ENCODE data around the gene SIRPB2.
A peak's percentile ranks its signal among the peaks of the same experiment; 100 is the strongest.

Gene SIRPB2

DNA sequence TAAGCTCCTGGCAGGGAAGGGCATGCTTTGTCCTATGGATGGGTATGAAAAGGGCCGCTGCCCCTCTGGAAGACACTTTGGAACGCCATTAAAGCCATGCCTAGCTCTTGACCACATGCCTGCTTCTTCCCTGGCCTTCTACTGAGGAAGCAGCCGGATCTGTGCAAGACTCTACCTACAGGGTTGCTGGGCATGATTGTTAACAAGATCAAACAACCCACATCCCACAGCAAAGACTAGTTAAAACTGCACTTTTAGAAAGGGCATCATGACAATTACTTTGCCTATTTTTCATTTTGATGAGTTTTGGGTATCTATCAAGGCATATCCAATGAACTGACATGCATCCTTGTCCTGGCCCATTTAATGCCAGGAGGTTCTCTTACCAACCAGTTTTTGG lies 50.1 kb downstream of the SIRPB2 start:
- no peak for TF ChIP-seq ELF4 (IDR thresholded peaks at IDR 0.05)
- TF ChIP-seq CTBP1 (IDR thresholded peaks at IDR 0.05; ENCODE audit: borderline replicate concordance) = no peak
- no peak for TF ChIP-seq FOXK2 (IDR thresholded peaks at IDR 0.05)
- TF ChIP-seq FOXA1 (IDR thresholded peaks at IDR 0.05) = no peak
- no peak for TF ChIP-seq ZNF384 (IDR thresholded peaks at IDR 0.05)
- TF ChIP-seq NFRKB (IDR thresholded peaks at IDR 0.05) = no peak
- TF ChIP-seq HDGF (IDR thresholded peaks at IDR 0.05; ENCODE audit: borderline replicate concordance) = no peak
- no peak for TF ChIP-seq SP1 (IDR thresholded peaks at IDR 0.05)
- TF ChIP-seq SUZ12 (IDR thresholded peaks at IDR 0.05) = no peak
- TF ChIP-seq BHLHE40 (IDR thresholded peaks at IDR 0.05; ENCODE audit: borderline replicate concordance) = no peak
- TF ChIP-seq LEF1 (IDR thresholded peaks at IDR 0.05; ENCODE audit: borderline replicate concordance) = no peak
- TF ChIP-seq L3MBTL2 (conservative IDR thresholded peaks at IDR 0.05) = no peak
- no peak for TF ChIP-seq FOXM1 (IDR thresholded peaks at IDR 0.05; ENCODE audit: borderline replicate concordance)
- TF ChIP-seq ARNT (IDR thresholded peaks at IDR 0.05) = no peak
- no peak for TF ChIP-seq TARDBP (IDR thresholded peaks at IDR 0.05)
- TF ChIP-seq, protein P1, sequence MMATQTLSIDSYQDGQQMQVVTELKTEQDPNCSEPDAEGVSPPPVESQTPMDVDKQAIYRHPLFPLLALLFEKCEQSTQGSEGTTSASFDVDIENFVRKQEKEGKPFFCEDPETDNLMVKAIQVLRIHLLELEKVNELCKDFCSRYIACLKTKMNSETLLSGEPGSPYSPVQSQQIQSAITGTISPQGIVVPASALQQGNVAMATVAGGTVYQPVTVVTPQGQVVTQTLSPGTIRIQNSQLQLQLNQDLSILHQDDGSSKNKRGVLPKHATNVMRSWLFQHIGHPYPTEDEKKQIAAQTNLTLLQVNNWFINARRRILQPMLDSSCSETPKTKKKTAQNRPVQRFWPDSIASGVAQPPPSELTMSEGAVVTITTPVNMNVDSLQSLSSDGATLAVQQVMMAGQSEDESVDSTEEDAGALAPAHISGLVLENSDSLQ (IDR thresholded peaks at IDR 0.05) = no peak
- DNase-seq (ENCODE audit: extremely low spot score) = no peak
- CTCF ChIA-PET = no interaction called here
- POLR2A ChIA-PET = no interaction called here

DNA sequence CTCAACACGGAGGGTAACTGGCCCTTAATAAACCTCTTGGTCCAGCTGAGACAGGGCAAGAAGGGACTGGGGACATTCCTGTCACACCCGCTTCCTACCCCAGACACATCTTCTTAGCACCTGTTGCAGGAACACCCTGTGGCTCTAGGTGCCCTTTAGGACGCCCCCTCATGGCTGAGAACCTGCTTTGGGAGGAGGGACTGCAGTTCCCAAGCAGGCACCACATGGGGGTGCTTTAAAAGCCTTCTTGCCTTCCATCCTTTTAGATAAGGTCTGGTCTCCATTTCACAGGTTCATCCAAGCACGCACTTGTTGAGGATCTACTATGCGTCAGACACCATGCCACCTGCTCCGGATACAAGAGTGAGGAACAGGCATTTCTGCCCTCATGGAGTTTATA lies 51.2 kb downstream of the SIRPB2 start:
- ChIA-PET POLR2A (no interaction called here), CTCF (no interaction called here)
- no peak for DNase-seq (ENCODE audit: extremely low spot score)
- no peak for TF ChIP-seq L3MBTL2 (conservative IDR thresholded peaks at IDR 0.05)
- TF ChIP-seq, protein P1 (IDR thresholded peaks at IDR 0.05) = no peak
- TF ChIP-seq FOXM1 (IDR thresholded peaks at IDR 0.05; ENCODE audit: borderline replicate concordance) = no peak
- no peak for TF ChIP-seq ARNT (IDR thresholded peaks at IDR 0.05)
- TF ChIP-seq SUZ12 (IDR thresholded peaks at IDR 0.05) = no peak
- no peak for TF ChIP-seq FOXA1 (IDR thresholded peaks at IDR 0.05)
- TF ChIP-seq CTBP1 (IDR thresholded peaks at IDR 0.05; ENCODE audit: borderline replicate concordance) = no peak
- no peak for TF ChIP-seq NFRKB (IDR thresholded peaks at IDR 0.05)
- no peak for TF ChIP-seq TARDBP (IDR thresholded peaks at IDR 0.05)
- no peak for TF ChIP-seq ZNF384 (IDR thresholded peaks at IDR 0.05)
- no peak for TF ChIP-seq ELF4 (IDR thresholded peaks at IDR 0.05)
- TF ChIP-seq FOXK2 (IDR thresholded peaks at IDR 0.05) = no peak
- no peak for TF ChIP-seq HDGF (IDR thresholded peaks at IDR 0.05; ENCODE audit: borderline replicate concordance)
- TF ChIP-seq BHLHE40 (IDR thresholded peaks at IDR 0.05; ENCODE audit: borderline replicate concordance) = no peak
- TF ChIP-seq LEF1 (IDR thresholded peaks at IDR 0.05; ENCODE audit: borderline replicate concordance) = no peak
- TF ChIP-seq SP1 (IDR thresholded peaks at IDR 0.05) = no peak

DNA sequence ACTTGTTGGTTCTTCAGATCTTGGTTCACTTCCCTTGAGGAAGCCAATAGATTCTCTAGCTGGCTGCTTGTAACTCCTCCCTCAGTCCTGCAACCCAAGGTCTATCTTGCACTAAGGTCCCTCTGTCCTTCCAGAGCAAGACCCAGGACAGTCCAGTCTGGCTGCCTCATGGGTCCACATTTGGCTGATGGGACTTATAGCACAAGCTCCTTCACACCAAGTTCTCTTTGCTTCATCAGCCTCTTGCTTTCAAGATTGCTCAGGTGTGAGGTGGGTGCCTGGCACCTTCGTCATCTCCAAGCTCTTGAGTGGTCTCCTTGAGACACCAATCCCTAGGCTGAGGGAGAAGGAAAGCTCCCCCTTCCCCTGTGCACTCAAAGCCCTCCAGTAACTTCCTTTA lies 52.9 kb downstream of the SIRPB2 start:
- DNase-seq (ENCODE audit: extremely low spot score) = no peak
- TF ChIP-seq L3MBTL2 (conservative IDR thresholded peaks at IDR 0.05) (no peak), LEF1 (IDR thresholded peaks at IDR 0.05; ENCODE audit: borderline replicate concordance) (no peak), ELF4 (IDR thresholded peaks at IDR 0.05) (no peak), ARNT (IDR thresholded peaks at IDR 0.05) (no peak), FOXA1 (IDR thresholded peaks at IDR 0.05) (no peak), SP1 (IDR thresholded peaks at IDR 0.05) (no peak), TARDBP (IDR thresholded peaks at IDR 0.05) (no peak), NFRKB (IDR thresholded peaks at IDR 0.05) (no peak), HDGF (IDR thresholded peaks at IDR 0.05; ENCODE audit: borderline replicate concordance) (no peak), CTBP1 (IDR thresholded peaks at IDR 0.05; ENCODE audit: borderline replicate concordance) (no peak), FOXK2 (IDR thresholded peaks at IDR 0.05) (no peak), ZNF384 (IDR thresholded peaks at IDR 0.05) (no peak), SUZ12 (IDR thresholded peaks at IDR 0.05) (no peak), FOXM1 (IDR thresholded peaks at IDR 0.05; ENCODE audit: borderline replicate concordance) (no peak), BHLHE40 (IDR thresholded peaks at IDR 0.05; ENCODE audit: borderline replicate concordance) (no peak)
- TF ChIP-seq, protein P1 (IDR thresholded peaks at IDR 0.05) = no peak
- CTCF ChIA-PET = interaction anchor here (0.6 to 0.8 kb wide), 2 partner anchors 124 to 353 kb away, joined by 3 read pairs; no protein-coding TSS in a partner anchor
- POLR2A ChIA-PET = no interaction called here

DNA sequence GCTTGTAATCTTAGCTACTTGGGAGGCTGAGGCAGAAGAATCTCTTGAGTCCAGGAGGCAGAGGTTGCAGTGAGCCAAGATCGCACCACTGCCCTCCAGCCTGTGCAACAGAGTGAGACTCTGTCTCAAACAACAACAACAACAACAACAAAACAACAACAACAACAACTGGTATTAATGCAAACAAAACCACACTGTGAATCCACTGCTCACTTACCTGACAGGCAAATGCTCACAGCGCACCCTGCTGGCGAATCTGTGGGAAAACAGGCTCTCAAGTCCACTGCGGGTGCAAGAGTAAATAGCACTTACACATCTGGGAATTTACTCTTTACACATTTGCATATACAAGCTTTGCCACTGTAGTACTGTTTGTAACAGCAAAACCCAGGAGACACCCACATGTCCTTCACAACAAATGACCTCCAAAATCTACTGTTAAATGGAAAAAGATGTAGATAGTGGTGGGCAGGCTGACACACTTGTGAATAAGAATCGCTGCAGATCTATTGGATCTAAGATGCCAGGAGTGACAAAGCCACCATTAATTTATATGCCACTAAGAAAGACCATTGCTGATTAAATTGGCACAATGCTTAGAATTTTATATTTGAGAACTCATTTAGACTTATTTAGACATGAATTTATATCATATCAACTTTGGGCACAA lies 53.9 kb downstream of the SIRPB2 start:
- CTCF ChIA-PET = interaction anchor here (0.7 to 1.3 kb wide), 4 partner anchors 10 to 628 kb away, joined by 3 to 5 read pairs (median 4); no protein-coding TSS in a partner anchor
- DNase-seq (ENCODE audit: extremely low spot score) = peak; percentile 76
- no peak for TF ChIP-seq BHLHE40 (IDR thresholded peaks at IDR 0.05; ENCODE audit: borderline replicate concordance)
- no peak for TF ChIP-seq FOXM1 (IDR thresholded peaks at IDR 0.05; ENCODE audit: borderline replicate concordance)
- TF ChIP-seq SUZ12 (IDR thresholded peaks at IDR 0.05) = no peak
- TF ChIP-seq NFRKB (IDR thresholded peaks at IDR 0.05) = no peak
- TF ChIP-seq L3MBTL2 (conservative IDR thresholded peaks at IDR 0.05) = no peak
- TF ChIP-seq LEF1 (IDR thresholded peaks at IDR 0.05; ENCODE audit: borderline replicate concordance) = no peak
- TF ChIP-seq SP1 (IDR thresholded peaks at IDR 0.05) = no peak
- no peak for TF ChIP-seq CTBP1 (IDR thresholded peaks at IDR 0.05; ENCODE audit: borderline replicate concordance)
- no peak for TF ChIP-seq HDGF (IDR thresholded peaks at IDR 0.05; ENCODE audit: borderline replicate concordance)
- TF ChIP-seq, protein P1 (IDR thresholded peaks at IDR 0.05) = no peak
- TF ChIP-seq FOXA1 (IDR thresholded peaks at IDR 0.05) = no peak
- TF ChIP-seq ZNF384 (IDR thresholded peaks at IDR 0.05) = no peak
- POLR2A ChIA-PET = no interaction called here

DNA sequence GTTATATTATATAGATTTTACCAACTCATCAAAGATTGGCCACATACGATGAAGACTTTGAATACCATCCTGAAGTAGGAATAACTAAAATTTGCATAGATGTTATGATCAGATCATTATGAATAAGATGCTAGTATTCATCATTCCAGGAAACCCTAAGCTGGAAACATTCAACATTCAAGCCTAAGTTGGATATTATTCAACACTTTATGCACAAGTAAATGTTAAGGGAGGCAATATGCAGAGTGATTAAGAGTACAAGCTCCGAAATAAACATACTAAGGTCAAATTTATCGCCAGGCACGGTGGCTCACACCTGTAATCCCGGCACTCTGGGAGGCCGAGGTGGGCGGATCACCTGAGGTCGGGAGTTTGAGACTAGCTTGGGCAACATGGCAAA lies 55.0 kb downstream of the SIRPB2 start:
- no peak for DNase-seq (ENCODE audit: extremely low spot score)
- TF ChIP-seq ZNF384 (IDR thresholded peaks at IDR 0.05) (no peak), FOXK2 (IDR thresholded peaks at IDR 0.05) (no peak), LEF1 (IDR thresholded peaks at IDR 0.05; ENCODE audit: borderline replicate concordance) (no peak), CTBP1 (IDR thresholded peaks at IDR 0.05; ENCODE audit: borderline replicate concordance) (no peak), BHLHE40 (IDR thresholded peaks at IDR 0.05; ENCODE audit: borderline replicate concordance) (no peak), SUZ12 (IDR thresholded peaks at IDR 0.05) (no peak), L3MBTL2 (conservative IDR thresholded peaks at IDR 0.05) (no peak), FOXA1 (IDR thresholded peaks at IDR 0.05) (no peak), ARNT (IDR thresholded peaks at IDR 0.05) (no peak), HDGF (IDR thresholded peaks at IDR 0.05; ENCODE audit: borderline replicate concordance) (no peak), SP1 (IDR thresholded peaks at IDR 0.05) (no peak), TARDBP (IDR thresholded peaks at IDR 0.05) (no peak), FOXM1 (IDR thresholded peaks at IDR 0.05; ENCODE audit: borderline replicate concordance) (no peak), ELF4 (IDR thresholded peaks at IDR 0.05) (no peak), NFRKB (IDR thresholded peaks at IDR 0.05) (no peak)
- TF ChIP-seq, protein P1 (IDR thresholded peaks at IDR 0.05) = no peak
- ChIA-PET CTCF (no interaction called here), POLR2A (no interaction called here)
